GM19099 (cell line): ENCODE results near the gene RASL12.

Source experiments
- POLR2A ChIP-seq: IDR thresholded peaks from 3 replicates; pipeline ENCODE4 v1.6.1; 2011; ENCODE audit warnings: low read depth; ENCODE audit not compliant: insufficient read length; ENCODE audit errors: extremely low read depth

Gene RASL12

GRCh38 chr15:65068403-65068788 is 605 bp upstream of the RASL12 start:
- TF ChIP-seq POLR2A = no peak

DNA sequence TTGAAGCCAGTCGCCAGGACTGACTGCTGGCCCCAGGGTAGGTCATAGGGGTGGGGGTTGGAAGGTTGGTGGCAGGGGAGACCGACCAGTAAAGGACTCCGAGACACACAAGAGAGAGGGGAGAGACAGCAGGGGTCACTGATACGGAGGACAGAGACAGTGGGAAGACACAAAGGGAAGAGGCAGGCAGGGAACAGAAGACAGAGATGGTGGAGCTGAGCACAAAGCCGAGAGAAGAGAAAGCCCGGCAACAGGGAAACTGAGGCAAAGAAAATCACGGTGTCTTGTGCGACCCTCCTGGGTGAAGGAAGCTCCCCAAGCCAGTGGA is 510 bp downstream of the RASL12 start:
- no peak for TF ChIP-seq POLR2A

- TF ChIP-seq POLR2A = no peak
These were observed 1.0 kb downstream of the RASL12 start for GRCh38 chr15:65066635-65067316.

GRCh38 chr15:65066001-65066634 is 1.7 kb downstream of the RASL12 start:
- no peak for TF ChIP-seq POLR2A

DNA sequence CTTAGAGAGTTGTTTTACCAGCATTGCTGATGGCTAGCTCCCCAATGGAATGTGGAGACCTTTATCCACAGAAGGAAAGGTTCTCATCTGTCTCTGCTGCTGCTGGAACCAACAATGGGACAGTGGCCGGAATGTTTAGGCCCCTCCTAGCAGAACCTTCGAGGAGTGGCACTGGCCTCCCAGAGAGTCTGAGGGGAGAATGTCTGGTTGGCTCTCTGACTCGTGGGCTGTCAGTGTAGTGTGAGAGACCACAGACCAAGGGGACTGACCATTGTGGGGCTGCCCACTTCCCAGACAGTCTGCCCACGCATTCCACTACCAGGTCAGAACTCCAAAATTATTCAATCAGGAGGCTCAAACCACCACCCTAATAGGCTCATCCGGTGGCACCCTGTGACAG is 5.1 kb downstream of the RASL12 start:
- TF ChIP-seq POLR2A = no peak

- no peak for TF ChIP-seq POLR2A
These were observed 5.7 kb downstream of the RASL12 start for GRCh38 chr15:65062061-65062460.

GRCh38 chr15:65060641-65061397 is 7.0 kb downstream of the RASL12 start:
- TF ChIP-seq POLR2A = no peak

DNA sequence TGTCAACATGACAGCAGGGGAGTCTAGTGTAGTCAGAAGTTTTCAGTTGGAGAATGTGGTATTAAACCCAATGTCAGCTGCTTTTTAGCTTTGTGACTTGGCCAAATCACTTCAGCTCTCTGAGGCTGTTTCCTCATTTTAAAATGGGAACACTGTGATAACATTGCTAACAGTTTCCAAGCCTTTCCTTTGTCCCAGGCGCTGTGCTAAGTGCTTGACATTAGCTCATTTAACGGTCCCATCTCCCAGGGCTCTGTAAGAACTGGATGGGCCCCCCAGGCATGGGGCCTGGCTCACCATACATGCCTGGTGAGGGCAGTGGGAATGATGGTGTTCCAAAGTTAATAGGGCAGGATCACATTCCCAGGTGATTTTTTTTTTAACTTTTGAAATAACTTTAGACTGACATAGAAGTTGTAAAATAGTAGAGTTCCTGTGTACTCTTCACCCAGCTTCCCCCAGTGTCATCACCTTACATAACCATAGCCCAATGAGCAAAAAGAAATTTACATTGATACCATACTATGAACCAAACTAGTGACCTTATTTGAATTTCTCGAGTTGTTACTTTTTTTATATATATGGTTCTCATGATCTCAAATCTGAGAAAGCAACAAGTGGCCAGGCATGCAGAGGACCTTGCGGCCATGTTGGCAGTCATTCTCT is 7.7 kb downstream of the RASL12 start:
- no peak for TF ChIP-seq POLR2A

- TF ChIP-seq POLR2A = no peak
These were observed 8.4 kb downstream of the RASL12 start for GRCh38 chr15:65059369-65059750.

- TF ChIP-seq POLR2A = no peak
These were observed 9.1 kb downstream of the RASL12 start for GRCh38 chr15:65058394-65059368.

DNA sequence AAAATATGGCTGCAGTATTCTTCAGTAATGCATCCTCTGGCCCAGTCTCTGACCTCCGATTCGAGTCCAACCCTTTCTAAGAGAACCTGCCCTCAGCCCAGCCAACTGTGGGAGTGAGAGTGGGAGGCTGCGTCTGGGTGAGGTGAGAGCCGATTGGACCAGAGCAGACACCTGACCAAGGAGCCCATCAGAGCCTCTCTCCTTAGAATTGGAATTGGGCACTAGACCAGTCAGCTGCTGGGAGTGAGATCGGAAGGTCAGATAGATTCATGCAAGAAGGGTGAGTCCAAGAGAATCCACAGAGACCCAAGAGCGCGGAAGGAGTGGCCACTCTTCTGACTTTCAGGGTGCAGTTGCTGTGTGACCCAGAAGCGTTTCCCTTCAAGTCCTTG is 10.2 kb downstream of the RASL12 start:
- no peak for TF ChIP-seq POLR2A

DNA sequence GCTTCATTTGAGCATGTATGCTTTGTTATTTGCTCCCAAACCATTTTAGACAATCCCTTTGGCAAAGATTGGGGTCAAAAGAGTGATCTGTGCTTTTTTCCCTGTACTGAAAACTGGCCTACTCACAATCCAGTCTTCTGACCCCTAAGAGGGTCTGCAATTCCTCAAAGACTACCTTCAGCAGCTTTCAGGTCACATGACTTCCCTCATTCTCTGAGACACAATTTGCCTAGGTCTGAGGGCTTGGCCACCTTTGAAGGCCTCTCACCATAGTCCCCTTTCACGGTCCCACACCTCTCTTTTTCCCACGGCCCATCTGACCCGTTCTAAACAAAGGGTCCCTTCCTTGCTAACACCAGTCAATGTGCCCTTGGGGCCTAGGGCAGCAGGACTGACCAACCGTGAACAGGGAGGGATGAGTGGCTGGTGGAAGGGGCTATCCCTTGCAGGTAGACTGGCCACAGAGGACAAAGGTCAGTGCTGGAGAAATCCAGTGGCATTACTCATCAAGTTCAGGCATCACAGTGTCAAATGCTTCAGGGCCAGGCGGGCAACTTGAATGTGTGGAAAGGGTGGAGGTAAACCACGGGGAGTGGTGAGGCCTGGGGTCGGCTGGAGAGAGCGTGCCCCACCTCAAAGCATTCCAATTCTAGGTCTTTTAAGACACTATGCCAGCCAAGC is 10.8 kb downstream of the RASL12 start:
- no peak for TF ChIP-seq POLR2A

DNA sequence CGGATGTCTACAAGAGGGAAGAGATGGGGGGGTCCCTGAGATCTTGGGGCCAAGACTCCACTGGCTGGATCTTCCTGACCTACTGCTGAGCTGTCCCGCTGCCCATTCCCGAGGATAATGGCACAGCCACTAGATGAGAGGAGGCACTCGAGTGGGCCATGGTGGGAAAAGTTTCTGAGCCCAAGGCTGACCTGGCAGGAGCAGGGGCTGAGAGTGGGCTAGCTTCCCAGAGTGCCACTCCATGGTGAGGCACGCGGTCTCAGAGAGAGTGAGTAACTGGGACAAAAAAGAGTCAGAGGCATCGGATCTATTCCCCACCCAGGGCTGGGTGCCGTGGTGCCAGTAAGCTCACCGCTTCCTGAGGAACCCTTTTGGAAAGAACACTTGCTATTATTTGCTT is 11.7 kb downstream of the RASL12 start:
- no peak for TF ChIP-seq POLR2A
